ENCODE measurements around the gene PCDHGB5.

The PCDHGB5 gene

GRCh38 chr5:141355641-141356040 lies 42.1 kb upstream of the PCDHGB5 start:
- H3K9me3 ChIP-seq (ENCODE audit: control insufficient read depth, low read length), result peaks cover 69% of the 10 kb centered on the region
- WGBS, result 94% methylated on average over 24 of the region's 24 CpGs

GRCh38 chr5:141356133-141356532 lies 41.6 kb upstream of the PCDHGB5 start:
- Histone ChIP-seq H3K36me3 (ENCODE audit: control insufficient read depth in 1 of 2, insufficient read depth in 2 of 2, low read depth in 1 of 2, low read length in 2 of 2) (no peaks in the 10 kb centered on the region), H3K4ac (ENCODE audit: low read depth in 1 of 2, low read length in 2 of 2) (no peak overlapping the region), H2AK5ac (ENCODE audit: low read length, severe bottlenecking) (no peak overlapping the region), H3K4me1 (ENCODE audit: control insufficient read depth, insufficient read depth, low read depth, low read length) (peaks cover 1% of the 10 kb centered on the region), H2AFZ (ENCODE audit: low read depth, low read length) (no peak overlapping the region), H3K27me3 (ENCODE audit: control insufficient read depth in 1 of 2, insufficient read depth in 1 of 2, low read length in 2 of 2) (no peaks in the 10 kb centered on the region), H3K18ac (ENCODE audit: low read depth in 1 of 2, low read length in 2 of 2) (no peak overlapping the region), H3K4me3 (ENCODE audit: insufficient read depth in 1 of 2, low read depth in 1 of 2, low read length in 2 of 2) (no peak overlapping the region), H3K23ac (ENCODE audit: low read length in 2 of 2) (no peak overlapping the region), H3K14ac (ENCODE audit: low read length in 2 of 2) (no peak overlapping the region), H3K27ac (ENCODE audit: low read length, poor library complexity, severe bottlenecking) (no peak overlapping the region), H4K8ac (ENCODE audit: low read length) (no peak overlapping the region), H2BK5ac (ENCODE audit: low read depth, low read length, poor library complexity, severe bottlenecking) (no peak overlapping the region), H2BK12ac (ENCODE audit: low read length in 2 of 2) (no peak overlapping the region), H2BK120ac (ENCODE audit: low read depth, low read length) (no peak overlapping the region), H3K79me1 (replicated peaks; ENCODE audit: low read length, poor library complexity, severe bottlenecking) (no peaks in the 10 kb centered on the region), H3K4me2 (ENCODE audit: low read length, poor library complexity, severe bottlenecking) (no peak overlapping the region), H3K9me3 (ENCODE audit: control insufficient read depth, low read length) (peaks cover 69% of the 10 kb centered on the region), H3K9ac (ENCODE audit: low read length) (no peak overlapping the region), H2BK15ac (ENCODE audit: low read depth, poor library complexity, severe bottlenecking) (no peak overlapping the region), H4K91ac (ENCODE audit: low read length) (no peak overlapping the region)
- 80% methylated on average over 5 of the region's 5 CpGs for WGBS
- DNase-seq, result no peak

More at GRCh38 chr5:141355641-141356040, 42.1 kb upstream of the PCDHGB5 start:
- H3K18ac ChIP-seq (ENCODE audit: low read depth in 1 of 2, low read length in 2 of 2), result no peak overlapping the region
- H2BK15ac ChIP-seq (ENCODE audit: low read depth, poor library complexity, severe bottlenecking), result no peak overlapping the region
- no peak overlapping the region for H3K14ac ChIP-seq (ENCODE audit: low read length in 2 of 2)
- H2AFZ ChIP-seq (ENCODE audit: low read depth, low read length), result no peak overlapping the region
- H3K27ac ChIP-seq (ENCODE audit: low read length, poor library complexity, severe bottlenecking), result no peak overlapping the region
- no peak overlapping the region for H3K4me2 ChIP-seq (ENCODE audit: low read length, poor library complexity, severe bottlenecking)
- H3K4me1 ChIP-seq (ENCODE audit: control insufficient read depth, insufficient read depth, low read depth, low read length), result peaks cover 1% of the 10 kb centered on the region
- no peaks in the 10 kb centered on the region for H3K27me3 ChIP-seq (ENCODE audit: control insufficient read depth in 1 of 2, insufficient read depth in 1 of 2, low read length in 2 of 2)
- peak overlapping the region in 1 of 2 experiments; percentile 73 for H3K4me3 ChIP-seq (ENCODE audit: insufficient read depth in 1 of 2, low read depth in 1 of 2, low read length in 2 of 2)
- no peak overlapping the region for H4K91ac ChIP-seq (ENCODE audit: low read length)
- no peak overlapping the region for H3K9ac ChIP-seq (ENCODE audit: low read length)
- H3K36me3 ChIP-seq (ENCODE audit: control insufficient read depth in 1 of 2, insufficient read depth in 2 of 2, low read depth in 1 of 2, low read length in 2 of 2), result no peaks in the 10 kb centered on the region
- no peak overlapping the region for H2BK120ac ChIP-seq (ENCODE audit: low read depth, low read length)
- H3K4ac ChIP-seq (ENCODE audit: low read depth in 1 of 2, low read length in 2 of 2), result no peak overlapping the region
- DNase-seq, result no peak
- H2BK5ac ChIP-seq (ENCODE audit: low read depth, low read length, poor library complexity, severe bottlenecking), result no peak overlapping the region
- no peak overlapping the region for H4K8ac ChIP-seq (ENCODE audit: low read length)
- H3K23ac ChIP-seq (ENCODE audit: low read length in 2 of 2), result no peak overlapping the region
- H2AK5ac ChIP-seq (ENCODE audit: low read length, severe bottlenecking), result no peak overlapping the region
- H3K79me1 ChIP-seq (replicated peaks; ENCODE audit: low read length, poor library complexity, severe bottlenecking), result no peaks in the 10 kb centered on the region
- no peak overlapping the region for H2BK12ac ChIP-seq (ENCODE audit: low read length in 2 of 2)

- Histone ChIP-seq H2BK12ac (ENCODE audit: low read length in 2 of 2) (no peak overlapping the region), H2BK120ac (ENCODE audit: low read depth, low read length) (no peak overlapping the region), H3K23ac (ENCODE audit: low read length in 2 of 2) (no peak overlapping the region), H3K18ac (ENCODE audit: low read depth in 1 of 2, low read length in 2 of 2) (no peak overlapping the region), H2BK5ac (ENCODE audit: low read depth, low read length, poor library complexity, severe bottlenecking) (no peak overlapping the region), H3K14ac (ENCODE audit: low read length in 2 of 2) (no peak overlapping the region), H2AK5ac (ENCODE audit: low read length, severe bottlenecking) (no peak overlapping the region), H3K27ac (ENCODE audit: low read length, poor library complexity, severe bottlenecking) (no peak overlapping the region), H3K4ac (ENCODE audit: low read depth in 1 of 2, low read length in 2 of 2) (no peak overlapping the region), H3K79me1 (replicated peaks; ENCODE audit: low read length, poor library complexity, severe bottlenecking) (no peaks in the 10 kb centered on the region), H3K9ac (ENCODE audit: low read length) (no peak overlapping the region), H3K27me3 (ENCODE audit: control insufficient read depth in 1 of 2, insufficient read depth in 1 of 2, low read length in 2 of 2) (no peaks in the 10 kb centered on the region), H4K91ac (ENCODE audit: low read length) (no peak overlapping the region), H3K4me1 (ENCODE audit: control insufficient read depth, insufficient read depth, low read depth, low read length) (no peaks in the 10 kb centered on the region), H3K4me2 (ENCODE audit: low read length, poor library complexity, severe bottlenecking) (no peak overlapping the region), H4K8ac (ENCODE audit: low read length) (no peak overlapping the region), H2AFZ (ENCODE audit: low read depth, low read length) (no peak overlapping the region), H2BK15ac (ENCODE audit: low read depth, poor library complexity, severe bottlenecking) (no peak overlapping the region), H3K4me3 (ENCODE audit: insufficient read depth in 1 of 2, low read depth in 1 of 2, low read length in 2 of 2) (peak overlapping the region in 1 of 2 experiments; percentile 19), H3K9me3 (ENCODE audit: control insufficient read depth, low read length) (peaks cover 70% of the 10 kb centered on the region), H3K36me3 (ENCODE audit: control insufficient read depth in 1 of 2, insufficient read depth in 2 of 2, low read depth in 1 of 2, low read length in 2 of 2) (no peaks in the 10 kb centered on the region)
- DNase-seq, result no peak
- WGBS, result 88% methylated on average over 19 of the region's 19 CpGs
Measured at GRCh38 chr5:141356950-141357349, 40.8 kb upstream of the PCDHGB5 start.

- no peaks in the 10 kb centered on the region for H3K36me3 ChIP-seq (ENCODE audit: control insufficient read depth in 1 of 2, insufficient read depth in 2 of 2, low read depth in 1 of 2, low read length in 2 of 2)
- H3K9me3 ChIP-seq (ENCODE audit: control insufficient read depth, low read length), result peaks cover 78% of the 10 kb centered on the region
- no peak within 1 kb of the TSS for H3K23ac ChIP-seq (ENCODE audit: low read length in 2 of 2)
- 74% methylated on average over 23 of the region's 24 CpGs for WGBS
- no peak within 1 kb of the TSS for H2BK120ac ChIP-seq (ENCODE audit: low read depth, low read length)
- no peak within 1 kb of the TSS for H2AK5ac ChIP-seq (ENCODE audit: low read length, severe bottlenecking)
- H3K27ac ChIP-seq (ENCODE audit: low read length, poor library complexity, severe bottlenecking), result no peak within 1 kb of the TSS
- peak; percentile 1 for DNase-seq
- no peak within 1 kb of the TSS for H3K4ac ChIP-seq (ENCODE audit: low read depth in 1 of 2, low read length in 2 of 2)
- H3K4me2 ChIP-seq (ENCODE audit: low read length, poor library complexity, severe bottlenecking), result no peak within 1 kb of the TSS
- H4K8ac ChIP-seq (ENCODE audit: low read length), result no peak within 1 kb of the TSS
- H3K9ac ChIP-seq (ENCODE audit: low read length), result no peak within 1 kb of the TSS
- H3K79me1 ChIP-seq (replicated peaks; ENCODE audit: low read length, poor library complexity, severe bottlenecking), result no peaks in the 10 kb centered on the region
- H3K4me3 ChIP-seq (ENCODE audit: insufficient read depth in 1 of 2, low read depth in 1 of 2, low read length in 2 of 2), result peak within 1 kb of the TSS in 1 of 2 experiments; percentile 70
- H2BK15ac ChIP-seq (ENCODE audit: low read depth, poor library complexity, severe bottlenecking), result no peak within 1 kb of the TSS
- no peak within 1 kb of the TSS for H3K18ac ChIP-seq (ENCODE audit: low read depth in 1 of 2, low read length in 2 of 2)
- no peak within 1 kb of the TSS for H2BK12ac ChIP-seq (ENCODE audit: low read length in 2 of 2)
- H2BK5ac ChIP-seq (ENCODE audit: low read depth, low read length, poor library complexity, severe bottlenecking), result no peak within 1 kb of the TSS
- no peaks in the 10 kb centered on the region for H3K4me1 ChIP-seq (ENCODE audit: control insufficient read depth, insufficient read depth, low read depth, low read length)
- H3K27me3 ChIP-seq (ENCODE audit: control insufficient read depth in 1 of 2, insufficient read depth in 1 of 2, low read length in 2 of 2), result no peaks in the 10 kb centered on the region
- H2AFZ ChIP-seq (ENCODE audit: low read depth, low read length), result no peak within 1 kb of the TSS
- no peak within 1 kb of the TSS for H3K14ac ChIP-seq (ENCODE audit: low read length in 2 of 2)
- no peak within 1 kb of the TSS for H4K91ac ChIP-seq (ENCODE audit: low read length)
Measured at GRCh38 chr5:141359790-141360426, 37.8 kb upstream of the PCDHGB5 start, which contains the start of gene PCDHGB2. PCDHGB2 (plus strand) TSS chr5:141359994; CDS start chr5:141360136, 142 bp downstream.
